HG03460 (cell line): ENCODE data around the gene FOXC2.
A peak's percentile ranks its signal among the peaks of the same experiment; 100 is the strongest.
"Not testable (repeated sequence)": the region's sequence is repeated elsewhere in the genome, so short reads cannot be mapped to it uniquely, and the experiment has no call there.

Source experiments
- ATAC-seq: cut with Tn5 transposase; IDR thresholded peaks from one replicate; pipeline ENCODE4 v1.9.1; 2021; ENCODE audit not compliant: unreplicated experiment

The FOXC2 gene

DNA sequence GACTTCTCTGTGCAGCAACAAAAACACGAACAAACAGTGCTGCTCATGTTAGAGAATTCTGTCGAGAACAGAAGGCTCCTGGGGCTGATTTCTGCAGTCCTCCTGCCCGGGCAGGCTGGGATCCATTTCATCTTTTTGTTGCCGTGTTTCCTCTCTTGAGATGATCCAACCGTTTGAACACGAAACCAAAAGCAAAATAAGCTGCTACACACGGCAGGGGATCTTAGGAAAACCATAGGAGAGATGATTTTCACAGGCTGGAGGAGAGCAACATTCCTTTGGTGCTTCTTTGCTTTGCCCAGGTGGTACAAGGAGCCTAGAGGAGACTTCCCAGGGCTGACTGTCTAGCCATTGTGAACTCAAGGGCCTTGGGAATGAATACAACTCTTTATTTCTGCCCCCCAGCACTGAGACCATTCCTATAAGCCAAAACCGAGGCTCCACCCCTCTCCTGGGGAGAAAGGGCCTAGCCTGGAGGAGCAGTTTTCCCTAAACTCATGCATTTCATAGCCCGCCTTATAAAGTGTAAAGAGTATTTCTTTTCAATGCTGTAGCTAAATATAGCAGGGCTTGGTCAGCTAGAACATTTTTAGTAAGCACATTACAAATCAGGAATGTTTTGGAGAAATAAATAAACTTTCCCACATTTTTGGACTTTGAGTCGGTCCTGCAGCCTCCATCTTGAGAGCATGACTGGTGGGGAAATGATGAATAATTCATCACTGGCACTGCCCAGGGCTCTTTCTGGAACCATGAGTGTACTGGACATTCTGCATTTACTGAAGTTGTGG is 19.4 kb downstream of the FOXC2 start:
- ATAC-seq, result no peak

DNA sequence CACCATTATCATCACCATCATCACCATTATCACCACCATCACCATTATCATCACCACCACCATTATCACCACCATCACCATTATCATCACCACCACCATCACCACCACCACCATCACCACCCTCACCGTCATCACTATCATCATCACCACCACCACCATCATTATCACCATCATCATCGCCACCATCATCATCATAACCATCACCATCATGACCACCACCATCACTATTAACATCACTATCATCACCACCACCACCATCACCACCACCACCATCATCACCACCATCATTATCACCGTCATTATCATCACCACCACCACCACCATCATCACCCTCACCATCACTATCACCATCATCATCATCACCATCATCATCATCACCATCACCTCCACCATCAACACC is 20.9 kb downstream of the FOXC2 start:
- no peak for ATAC-seq

DNA sequence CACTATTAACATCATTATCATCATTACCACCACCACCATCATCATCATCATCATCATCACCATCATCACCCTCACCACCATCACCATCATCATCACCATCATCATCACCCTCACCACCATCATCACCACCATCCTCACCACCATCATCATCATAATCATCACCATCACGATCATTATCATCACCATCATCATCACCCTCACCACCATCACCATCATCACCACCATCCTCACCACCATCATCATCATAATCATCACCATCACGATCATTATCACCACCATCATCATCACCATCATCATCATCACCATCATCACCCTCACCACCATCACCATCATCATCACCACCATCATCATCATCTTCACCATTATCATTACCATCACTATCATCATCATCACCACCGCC is 21.3 kb downstream of the FOXC2 start:
- not testable (repeated sequence) for ATAC-seq

DNA sequence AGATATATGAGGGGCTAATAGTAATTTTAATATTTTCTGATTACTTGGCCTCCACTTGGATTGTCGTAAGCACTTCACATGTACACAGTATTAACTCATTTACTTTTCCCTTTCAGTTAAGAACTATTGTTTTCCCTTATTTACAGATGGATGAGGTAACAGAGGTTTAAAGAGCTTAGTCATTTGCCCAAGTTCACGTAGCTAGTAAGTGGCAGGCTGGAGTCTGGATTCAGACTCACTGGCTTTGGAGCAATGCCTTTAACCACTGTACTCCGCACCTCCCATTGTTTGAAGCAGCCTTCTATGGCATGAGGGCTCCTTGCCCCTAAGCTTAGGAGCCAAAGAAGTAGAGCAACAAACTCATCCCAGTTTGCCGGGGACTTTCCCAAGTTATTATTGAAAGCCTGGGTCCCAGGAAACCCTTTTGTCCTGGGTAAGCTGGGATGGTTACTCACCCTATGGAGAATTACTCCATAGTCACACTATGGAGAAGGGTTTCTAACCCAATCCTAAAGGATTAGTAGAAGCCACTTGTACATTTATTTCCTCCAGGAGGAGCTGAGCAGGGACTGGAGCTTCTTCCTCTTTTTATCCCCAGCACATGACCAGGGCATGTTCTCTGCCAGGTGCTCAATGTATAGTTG is 24.0 kb downstream of the FOXC2 start:
- no peak for ATAC-seq

DNA sequence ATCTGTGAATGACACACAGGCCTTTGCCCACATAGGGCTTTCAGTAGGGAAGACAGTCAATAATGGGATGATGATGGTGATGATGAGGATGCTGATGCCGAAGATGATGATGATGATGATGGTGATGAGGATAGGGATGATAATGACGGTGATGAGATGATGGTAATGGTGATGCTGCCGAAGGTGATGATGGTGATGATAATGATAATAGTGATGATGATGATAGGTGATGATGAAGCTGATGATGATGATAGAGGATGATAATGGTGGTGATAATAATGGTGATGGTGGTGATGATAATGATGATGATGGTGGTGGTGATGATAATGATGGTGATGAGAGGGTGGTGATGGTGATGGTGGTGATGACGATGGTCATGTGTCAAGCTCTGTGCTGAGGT is 24.6 kb downstream of the FOXC2 start:
- no peak for ATAC-seq

DNA sequence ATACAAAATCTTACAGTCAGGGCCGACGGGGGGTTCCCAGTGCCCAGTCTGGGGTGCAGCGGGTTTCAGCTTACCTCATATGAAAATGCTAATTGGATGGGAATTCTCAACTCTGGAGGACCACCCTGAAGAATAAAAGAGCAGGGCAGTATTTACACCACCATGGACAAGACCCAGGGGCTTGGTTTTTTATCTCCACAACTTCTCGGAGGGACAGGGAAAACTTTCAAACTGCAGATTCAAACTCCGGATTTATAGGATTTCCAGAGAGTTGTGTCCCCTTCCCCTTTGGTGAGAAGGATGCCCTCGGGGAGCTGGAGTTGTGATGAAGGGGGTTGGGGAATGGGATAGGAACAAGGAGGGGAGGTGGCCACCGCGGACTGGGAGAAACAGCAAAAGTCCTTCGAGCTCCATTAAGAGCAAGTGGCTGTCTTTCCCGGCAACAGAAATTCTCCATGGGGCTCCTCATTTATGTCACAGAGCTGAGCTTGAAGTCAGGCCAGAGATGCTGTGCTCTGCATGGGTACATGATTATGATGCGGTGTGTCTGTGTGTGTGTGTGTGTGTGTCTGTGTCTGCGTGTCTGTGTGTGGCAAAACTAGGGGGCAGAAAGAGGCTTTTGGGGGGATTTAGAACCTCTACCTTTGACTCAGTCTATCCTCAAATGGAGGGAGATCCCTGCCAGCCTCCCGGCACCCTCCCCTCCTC is 27.4 kb downstream of the FOXC2 start:
- ATAC-seq, result no peak

DNA sequence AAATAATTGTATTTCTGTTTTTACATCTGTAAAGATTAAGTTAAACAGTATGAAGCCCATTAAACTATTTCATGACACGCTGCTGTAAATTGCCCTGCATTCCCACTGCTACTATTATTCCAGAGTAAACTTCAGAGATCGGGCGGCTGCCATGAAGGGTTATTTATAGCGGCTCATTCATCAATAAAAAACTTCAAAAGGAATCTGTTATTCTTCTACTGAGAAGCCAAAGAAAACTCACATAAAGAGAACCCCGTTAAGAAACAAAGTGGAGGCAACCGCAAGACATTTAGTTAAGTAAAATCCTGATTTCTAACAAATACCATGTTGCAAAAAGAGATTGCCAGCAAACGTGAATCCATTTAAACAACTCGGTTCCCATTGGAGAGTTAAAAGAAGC is 28.1 kb downstream of the FOXC2 start:
- ATAC-seq, result no peak

DNA sequence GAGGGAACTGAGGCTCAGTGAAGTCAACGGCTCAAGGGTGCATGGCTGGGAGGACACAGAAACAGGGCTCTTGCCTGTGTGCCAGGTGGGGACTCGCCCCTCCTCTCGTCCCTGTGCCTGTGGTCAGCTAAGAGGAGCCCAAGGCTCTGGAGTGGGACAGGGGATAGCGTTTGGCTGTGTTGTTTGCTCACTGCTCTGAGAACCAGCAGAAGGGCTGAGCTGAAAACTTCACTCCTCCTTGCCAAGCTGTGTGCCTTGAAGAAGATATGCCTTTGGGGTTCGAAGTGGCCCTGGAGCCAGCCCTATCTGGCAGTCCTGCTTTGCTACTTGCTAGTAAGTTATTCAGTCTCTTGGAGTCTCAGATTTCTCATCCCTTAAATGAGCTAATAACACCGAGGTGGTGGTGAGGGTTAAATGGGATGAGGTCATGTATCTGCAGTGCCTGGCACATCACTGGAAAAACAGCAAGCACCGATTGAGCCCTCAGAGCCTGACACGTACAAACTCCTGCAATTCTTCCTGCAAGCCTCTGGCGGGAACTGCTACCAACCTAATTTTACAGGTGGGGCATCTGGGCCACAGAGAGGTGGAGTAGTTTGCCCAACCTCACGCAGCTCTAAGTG is 29.5 kb downstream of the FOXC2 start:
- ATAC-seq, result no peak

DNA sequence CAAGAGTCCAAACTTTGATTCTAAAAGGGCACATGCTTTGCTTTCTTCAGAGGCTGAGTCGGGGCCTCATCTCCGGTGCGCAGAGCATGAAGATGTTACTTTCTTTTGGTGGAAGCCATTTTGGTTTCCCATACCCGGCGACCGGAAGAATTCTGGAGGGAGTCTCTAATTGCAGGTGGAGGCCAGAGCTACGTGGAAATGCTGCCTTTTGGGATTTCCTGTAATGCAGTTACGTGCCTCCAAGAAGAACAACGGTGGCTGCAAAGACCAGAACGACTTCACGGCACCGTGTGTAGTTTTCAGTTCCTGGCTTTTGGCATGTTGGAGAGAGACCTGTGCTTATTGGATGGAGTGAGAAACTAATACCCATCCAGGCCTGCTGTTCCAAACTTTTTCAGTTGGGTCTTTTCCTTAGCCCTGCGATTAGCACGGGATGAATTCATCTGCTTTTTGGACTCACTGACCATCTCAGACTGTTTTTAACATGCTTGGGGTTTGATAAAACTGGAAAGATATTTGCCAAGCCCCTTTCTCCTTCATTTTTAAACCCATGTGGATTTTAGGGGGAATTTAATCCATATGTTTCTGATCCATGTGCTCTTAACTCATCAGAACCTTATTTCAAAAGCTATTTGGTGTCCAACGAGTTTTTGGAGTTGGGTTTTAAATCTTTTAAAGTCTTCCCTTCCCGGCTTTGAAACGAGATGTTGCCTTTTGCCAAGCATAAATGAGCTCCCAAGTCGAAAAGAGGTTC is 30.7 kb downstream of the FOXC2 start:
- no peak for ATAC-seq

DNA sequence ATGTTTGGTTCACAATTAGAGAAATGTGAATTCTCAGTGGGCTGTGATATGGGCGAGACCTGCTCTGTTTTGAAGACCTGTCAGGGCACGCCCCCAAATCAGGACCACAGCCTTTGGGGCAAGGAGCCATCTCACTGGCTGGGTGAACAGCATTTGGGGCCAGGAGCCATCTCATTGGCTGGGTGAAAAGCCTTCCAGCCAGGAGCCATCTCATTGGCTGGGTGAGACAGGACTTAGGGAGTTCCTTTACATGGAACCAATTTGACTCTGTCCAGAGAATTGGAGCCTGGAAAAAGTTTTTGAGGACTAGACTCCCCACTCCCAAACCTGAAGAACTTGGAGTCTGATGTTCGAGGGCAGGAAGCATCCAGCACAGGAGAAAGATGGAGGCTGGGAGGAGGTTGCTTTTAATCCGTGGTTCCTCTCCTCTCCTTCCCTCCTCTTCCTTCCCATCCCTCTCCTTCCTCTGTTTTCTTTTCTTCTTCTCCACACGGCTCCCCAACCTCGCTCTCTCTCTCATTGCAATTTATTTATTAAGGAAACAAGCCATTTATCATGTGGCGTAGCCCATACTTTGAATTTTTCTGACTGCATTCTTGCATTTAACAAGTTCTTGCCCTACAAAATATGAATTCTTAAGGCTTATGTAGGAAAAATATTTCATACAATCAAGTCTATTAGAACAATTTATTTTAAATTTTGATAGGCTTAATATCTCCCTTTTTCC is 31.4 kb downstream of the FOXC2 start:
- no peak for ATAC-seq

DNA sequence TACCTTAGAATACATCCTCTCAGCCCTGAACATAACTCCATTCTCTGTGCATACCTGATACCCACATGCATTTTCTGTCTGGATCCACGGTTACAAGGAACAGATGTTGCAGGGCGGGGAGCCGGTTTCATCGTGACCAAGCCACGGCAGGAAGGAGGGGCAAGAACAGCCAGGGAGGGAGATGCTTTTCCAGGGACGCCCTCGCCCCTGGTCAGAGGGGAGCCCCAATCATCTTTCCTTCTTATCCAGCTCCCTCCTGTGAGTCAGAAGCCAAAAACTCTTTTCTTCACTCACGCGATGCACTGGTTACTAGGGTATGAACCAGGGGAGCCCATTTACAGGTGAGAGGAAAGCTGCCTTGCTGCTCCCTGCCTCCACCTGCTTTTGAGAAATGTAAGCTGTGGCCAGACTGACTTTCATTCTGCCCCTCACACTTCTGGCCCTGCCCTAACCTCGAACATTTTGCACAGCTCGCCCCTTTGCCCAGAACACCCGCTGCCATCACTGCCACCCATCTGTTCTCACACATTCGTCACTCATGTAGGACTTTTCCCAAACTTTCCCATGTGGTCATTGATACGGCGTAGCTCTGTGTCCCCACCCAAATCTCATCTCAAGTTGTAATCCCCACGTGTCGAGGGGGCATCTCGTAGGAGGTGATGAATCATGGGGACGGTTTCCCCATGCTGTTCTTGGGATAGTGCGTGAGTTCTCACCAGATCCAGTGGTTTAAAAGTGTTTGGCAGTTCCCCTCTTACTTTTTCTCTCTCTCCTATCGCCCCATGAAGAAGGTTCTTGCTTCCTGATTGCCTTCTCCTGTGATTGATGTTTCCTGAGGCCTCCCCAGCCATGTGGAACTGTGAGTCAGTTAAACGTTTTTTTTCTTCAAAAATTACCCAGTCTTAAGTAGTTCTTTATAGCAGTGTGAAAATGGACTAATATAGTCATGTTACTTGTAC is 32.3 kb downstream of the FOXC2 start:
- no peak for ATAC-seq

DNA sequence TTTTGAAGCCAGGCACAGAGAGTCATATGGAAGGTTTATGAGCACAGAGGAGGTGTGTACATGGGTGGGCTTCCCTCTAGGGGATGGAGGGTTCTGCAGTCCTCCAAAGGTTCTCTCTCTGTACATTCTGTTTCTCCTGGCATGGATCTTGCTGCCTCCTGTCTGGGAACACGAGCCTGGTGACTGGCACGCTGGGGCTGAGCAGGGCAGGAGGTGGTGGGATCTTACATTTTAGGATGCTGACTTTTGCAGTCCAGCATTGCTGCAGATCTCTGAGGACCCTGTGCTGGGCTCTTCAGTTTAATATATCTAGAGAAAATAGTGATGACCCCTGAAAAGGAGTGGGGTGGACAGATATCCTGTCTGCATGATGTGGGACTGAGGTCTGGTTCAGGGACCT is 34.7 kb downstream of the FOXC2 start:
- ATAC-seq, result no peak

DNA sequence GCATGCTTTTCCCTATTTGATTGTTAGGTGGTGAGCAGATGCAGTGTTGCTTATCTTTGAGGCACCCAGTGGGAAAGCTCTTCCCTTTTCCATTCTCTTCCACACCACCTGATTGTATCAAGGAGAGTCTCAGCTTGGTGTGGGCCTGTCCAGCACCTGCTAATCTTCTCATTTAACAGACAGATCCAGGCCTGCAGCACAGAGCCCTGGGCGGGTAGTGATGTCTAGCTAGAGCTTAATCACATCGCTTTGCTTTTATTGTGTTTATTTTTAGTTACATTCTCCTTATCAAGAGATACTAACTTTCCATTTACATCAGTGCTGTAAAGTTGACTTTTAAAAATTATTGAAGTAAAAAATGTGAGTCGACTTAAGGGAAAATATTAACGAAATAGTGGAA is 35.9 kb downstream of the FOXC2 start:
- no peak for ATAC-seq

DNA sequence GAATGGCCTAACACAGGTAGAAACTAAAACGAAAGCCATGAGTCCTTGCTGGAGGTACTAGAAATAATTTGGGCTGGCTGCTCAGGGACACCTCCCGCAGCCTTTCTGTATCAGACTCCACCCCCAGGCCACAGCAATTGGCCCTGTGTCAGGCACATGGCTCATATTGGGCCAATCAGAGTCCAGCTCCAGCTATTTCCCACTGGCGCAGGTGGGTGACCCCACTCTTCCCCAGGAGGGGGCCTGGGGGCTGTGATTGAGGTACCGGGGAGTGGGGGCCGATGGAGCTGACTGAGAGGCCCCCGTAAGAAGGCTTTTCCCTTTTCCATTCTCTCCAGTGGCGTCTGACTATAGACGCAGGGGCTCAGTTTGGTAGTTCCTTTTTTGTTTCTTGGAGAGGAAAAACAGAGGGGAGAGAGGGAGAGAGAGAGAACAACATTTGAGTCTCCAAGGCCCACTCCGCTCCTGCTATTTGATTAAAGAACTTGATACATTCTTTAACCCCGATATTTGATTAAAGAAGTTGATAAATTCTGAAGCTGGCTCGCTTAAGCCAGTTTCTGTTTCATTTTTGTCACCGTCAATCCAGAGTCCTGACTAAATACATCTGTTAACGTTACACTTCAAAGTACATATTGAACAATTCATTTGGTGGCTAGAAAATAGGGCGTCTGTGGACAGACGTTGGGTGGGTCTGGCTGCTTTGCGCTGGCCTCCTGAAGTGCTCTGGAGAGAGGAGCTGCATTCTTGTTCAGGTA is 38.0 kb downstream of the FOXC2 start:
- peak; percentile 74 for ATAC-seq

DNA sequence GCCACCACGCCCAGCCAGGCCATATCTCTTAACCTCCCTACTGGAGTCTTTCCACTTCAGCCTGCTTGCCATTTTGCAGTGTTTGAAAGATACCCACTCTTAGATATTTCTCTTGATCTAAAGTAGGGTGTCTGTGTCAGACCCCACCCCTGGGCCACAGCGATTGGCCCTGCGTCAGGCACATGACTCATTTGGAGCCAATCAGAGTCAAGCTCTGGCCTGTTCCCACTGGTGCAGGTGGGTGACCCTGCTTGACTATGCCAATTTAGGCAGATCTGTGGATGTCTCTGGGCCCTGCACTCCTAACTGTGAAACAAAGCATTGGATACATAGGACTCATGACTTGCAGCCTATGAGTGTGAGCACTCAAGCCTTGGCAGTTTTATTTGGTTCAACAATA is 39.3 kb downstream of the FOXC2 start:
- no peak for ATAC-seq

DNA sequence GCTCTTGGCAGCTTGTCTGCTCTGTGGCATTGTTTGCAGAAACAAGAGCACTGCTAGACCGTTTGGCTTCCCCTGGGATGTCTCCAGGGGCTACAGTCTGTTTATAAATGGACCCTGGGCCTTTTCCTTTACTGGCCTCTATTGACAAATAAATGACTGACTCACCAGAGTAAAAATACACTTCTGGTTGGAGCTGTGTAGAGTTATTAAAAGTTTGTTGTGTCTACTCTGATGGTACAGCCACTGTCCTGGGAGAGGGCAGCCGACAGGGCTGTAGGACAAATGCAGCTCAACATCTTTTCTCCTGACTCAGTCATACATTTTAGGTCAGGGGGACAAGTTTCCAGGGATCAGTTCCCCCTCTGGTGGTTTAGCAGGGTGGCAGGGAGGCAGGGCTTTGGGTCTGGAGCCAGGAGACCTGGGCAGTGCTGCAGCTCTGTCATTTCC is 41.7 kb downstream of the FOXC2 start:
- ATAC-seq, result no peak

DNA sequence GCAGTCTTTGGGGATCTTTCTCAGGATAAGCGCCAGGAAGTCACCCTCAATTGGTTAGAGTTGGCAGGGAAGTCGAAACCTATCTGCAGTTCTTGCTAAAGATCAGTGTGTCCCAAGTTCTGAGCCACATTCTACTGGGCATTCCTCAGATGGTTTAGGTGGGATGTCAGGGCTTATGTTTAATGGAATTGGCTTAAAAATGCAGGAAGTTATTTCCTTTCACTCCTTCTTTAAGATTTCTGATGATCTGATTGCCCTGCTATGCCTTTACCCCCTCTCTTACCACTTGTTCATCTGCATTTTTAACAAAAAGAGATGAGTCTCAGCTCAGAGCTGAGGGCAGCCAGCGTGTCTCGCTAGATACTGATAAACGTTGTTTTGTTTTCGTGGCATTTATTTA is 42.5 kb downstream of the FOXC2 start:
- no peak for ATAC-seq

DNA sequence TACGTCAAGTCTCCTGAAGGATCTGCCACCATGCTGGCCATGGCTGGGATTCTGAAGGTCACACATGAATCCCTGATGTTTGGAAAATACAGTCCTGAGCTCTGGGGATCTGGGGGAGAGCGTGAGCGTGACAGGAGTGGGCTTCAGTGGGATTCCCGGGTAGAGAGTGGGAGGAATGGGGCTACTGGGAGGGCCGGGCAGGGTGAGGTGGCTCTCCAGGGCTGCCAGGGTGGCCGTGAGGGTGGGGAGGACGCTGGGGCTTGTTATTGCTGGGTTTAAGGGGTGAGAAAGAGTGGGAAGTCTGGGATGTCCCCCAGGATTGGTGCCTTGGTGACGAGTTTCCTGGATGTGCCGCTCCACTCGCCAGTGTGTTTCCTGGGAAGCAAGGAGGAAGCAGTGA is 43.0 kb downstream of the FOXC2 start:
- no peak for ATAC-seq
